Measurements from ENCODE around the gene RTRAF. TPM values are rescaled to one million over a fixed set of nuclear protein-coding genes. Genes with fewer than 3 reads are reported as not detected.
A peak's percentile ranks its signal among the peaks of the same experiment; 100 is the strongest.

Gene RTRAF
- polyA plus RNA-seq, 4 donors = 98.1 to 189 (median 127) TPM

DNA sequence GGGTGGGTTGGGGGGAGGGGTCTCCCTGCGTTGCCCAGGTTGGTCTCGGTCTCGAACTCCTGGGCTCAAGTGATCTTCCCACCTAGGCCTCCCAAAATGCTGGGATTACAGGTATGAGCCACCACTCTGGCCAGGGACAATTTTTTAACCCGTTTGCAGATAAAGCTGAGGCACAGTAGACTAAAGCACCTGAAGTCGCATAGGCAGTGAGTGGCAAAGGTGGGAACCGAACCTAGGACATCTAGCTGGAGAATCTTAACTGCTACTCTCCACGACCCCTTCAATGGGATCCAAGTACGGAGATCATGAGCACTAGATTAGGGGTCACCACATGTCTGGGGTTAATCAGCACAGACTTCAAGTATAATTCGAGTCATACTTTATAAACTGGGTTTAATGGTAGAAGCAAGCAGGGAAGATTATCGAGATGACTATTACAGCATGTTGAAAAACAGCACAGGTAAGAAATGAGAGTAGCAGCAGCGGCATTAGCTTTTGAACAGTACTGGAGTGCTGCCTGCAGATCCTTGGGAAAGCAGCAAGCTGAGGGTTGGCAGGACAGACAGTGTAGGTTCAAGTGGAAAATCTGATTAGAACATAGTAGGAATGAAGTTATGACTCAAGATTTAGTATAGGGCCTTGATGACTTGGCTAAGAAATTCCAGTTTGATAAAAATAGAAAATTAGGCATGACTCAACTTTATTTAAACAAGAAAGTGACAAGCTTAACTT lies 55.6 kb downstream of the RTRAF start:
- no peaks in the 10 kb centered on the region for H3K27me3 ChIP-seq (ENCODE audit: control insufficient read depth in 3 of 3, insufficient read depth in 3 of 3, low read length in 3 of 3)
- H3K9me3 ChIP-seq (ENCODE audit: control insufficient read depth in 2 of 2, insufficient read depth in 1 of 2, low read depth in 1 of 2, low read length in 1 of 2) = no peaks in the 10 kb centered on the region
- H3K36me3 ChIP-seq (ENCODE audit: control insufficient read depth in 3 of 3, insufficient read depth in 2 of 3, low read depth in 1 of 3, low read length in 3 of 3) = peaks cover 0 to 3% (median 0%) of the 10 kb centered on the region in 3 donors
- peaks cover 0 to 7% (median 0%) of the 10 kb centered on the region in 3 donors for H3K4me1 ChIP-seq (ENCODE audit: control insufficient read depth in 3 of 3, insufficient read depth in 2 of 3, low read depth in 1 of 3, low read length in 2 of 3)
- peak overlapping the region in 1 of 3 donors; percentile 19 for H3K27ac ChIP-seq (ENCODE audit: low read depth in 1 of 3, low read length in 2 of 3)
- 78 to 93% (median 91%) methylated on average over 11 of the region's 11 CpGs for WGBS, 3 donors
- DNase-seq = no peak
- H3K4me3 ChIP-seq (ENCODE audit: low read depth in 1 of 3, low read length in 3 of 3) = no peak overlapping the region
- FAIRE-seq = no peak

DNA sequence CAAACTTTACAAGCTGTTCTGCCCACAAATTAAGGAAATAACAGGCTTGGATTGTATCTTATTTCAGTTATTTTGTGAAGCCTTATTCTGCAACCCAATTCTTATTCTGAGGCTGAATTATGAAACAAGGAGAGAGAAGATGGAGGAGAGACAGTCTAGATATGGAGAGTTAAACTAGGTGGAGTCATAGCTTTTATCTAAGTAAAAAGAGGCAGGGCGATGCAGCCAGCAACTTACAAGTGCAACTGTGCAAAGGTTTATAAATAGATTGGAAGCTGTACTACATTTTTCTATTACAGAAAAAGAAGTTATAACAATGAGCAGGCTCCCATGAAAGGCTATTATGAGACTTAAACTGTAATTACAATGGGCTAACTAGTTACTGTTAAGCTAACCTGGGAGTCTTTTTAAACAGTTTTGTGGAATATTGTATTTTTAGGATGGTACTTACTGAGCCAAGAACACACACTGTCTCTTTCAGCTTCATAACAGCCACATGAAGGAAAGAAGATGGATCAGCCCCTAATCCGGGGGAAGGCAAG lies 57.1 kb downstream of the RTRAF start:
- DNase-seq = no peak
- 53 to 82% (median 60%) methylated on average over 2 of the region's 2 CpGs for WGBS, 3 donors
- H3K27me3 ChIP-seq (ENCODE audit: control insufficient read depth in 3 of 3, insufficient read depth in 3 of 3, low read length in 3 of 3) = no peaks in the 10 kb centered on the region
- H3K36me3 ChIP-seq (ENCODE audit: control insufficient read depth in 3 of 3, insufficient read depth in 2 of 3, low read depth in 1 of 3, low read length in 3 of 3) = peaks cover 0 to 3% (median 0%) of the 10 kb centered on the region in 3 donors
- FAIRE-seq = no peak
- H3K27ac ChIP-seq (ENCODE audit: low read depth in 1 of 3, low read length in 2 of 3) = no peak overlapping the region
- H3K4me1 ChIP-seq (ENCODE audit: control insufficient read depth in 3 of 3, insufficient read depth in 2 of 3, low read depth in 1 of 3, low read length in 2 of 3) = peaks cover 0 to 12% (median 0%) of the 10 kb centered on the region in 3 donors
- H3K4me3 ChIP-seq (ENCODE audit: low read depth in 1 of 3, low read length in 3 of 3) = no peak overlapping the region
- no peaks in the 10 kb centered on the region for H3K9me3 ChIP-seq (ENCODE audit: control insufficient read depth in 2 of 2, insufficient read depth in 1 of 2, low read depth in 1 of 2, low read length in 1 of 2)

GRCh38 chr14:52048116-52048515 lies 58.8 kb downstream of the RTRAF start:
- no peak overlapping the region for H3K4me3 ChIP-seq (ENCODE audit: low read depth in 1 of 3, low read length in 3 of 3)
- H3K27me3 ChIP-seq (ENCODE audit: control insufficient read depth in 3 of 3, insufficient read depth in 3 of 3, low read length in 3 of 3) = no peaks in the 10 kb centered on the region
- H3K27ac ChIP-seq (ENCODE audit: low read depth in 1 of 3, low read length in 2 of 3) = no peak overlapping the region
- DNase-seq (no peak), FAIRE-seq (no peak)
- WGBS, 3 donors = 89 to 92% (median 90%) methylated on average over 10 of the region's 10 CpGs
- H3K36me3 ChIP-seq (ENCODE audit: control insufficient read depth in 3 of 3, insufficient read depth in 2 of 3, low read depth in 1 of 3, low read length in 3 of 3) = no peaks in the 10 kb centered on the region
- no peaks in the 10 kb centered on the region for H3K9me3 ChIP-seq (ENCODE audit: control insufficient read depth in 2 of 2, insufficient read depth in 1 of 2, low read depth in 1 of 2, low read length in 1 of 2)
- peaks cover 0 to 12% (median 2%) of the 10 kb centered on the region in 3 donors for H3K4me1 ChIP-seq (ENCODE audit: control insufficient read depth in 3 of 3, insufficient read depth in 2 of 3, low read depth in 1 of 3, low read length in 2 of 3)

GRCh38 chr14:52048641-52049204 lies 59.4 kb downstream of the RTRAF start:
- FAIRE-seq (no peak), DNase-seq (no peak)
- Histone ChIP-seq H3K9me3 (ENCODE audit: control insufficient read depth in 2 of 2, insufficient read depth in 1 of 2, low read depth in 1 of 2, low read length in 1 of 2) (no peaks in the 10 kb centered on the region), H3K36me3 (ENCODE audit: control insufficient read depth in 3 of 3, insufficient read depth in 2 of 3, low read depth in 1 of 3, low read length in 3 of 3) (no peaks in the 10 kb centered on the region), H3K4me1 (ENCODE audit: control insufficient read depth in 3 of 3, insufficient read depth in 2 of 3, low read depth in 1 of 3, low read length in 2 of 3) (peaks cover 0 to 10% (median 2%) of the 10 kb centered on the region in 3 donors), H3K27me3 (ENCODE audit: control insufficient read depth in 3 of 3, insufficient read depth in 3 of 3, low read length in 3 of 3) (no peaks in the 10 kb centered on the region), H3K4me3 (ENCODE audit: low read depth in 1 of 3, low read length in 3 of 3) (no peak overlapping the region), H3K27ac (ENCODE audit: low read depth in 1 of 3, low read length in 2 of 3) (no peak overlapping the region)
- 74 to 80% (median 78%) methylated on average over 3 of the region's 3 CpGs for WGBS, 3 donors

DNA sequence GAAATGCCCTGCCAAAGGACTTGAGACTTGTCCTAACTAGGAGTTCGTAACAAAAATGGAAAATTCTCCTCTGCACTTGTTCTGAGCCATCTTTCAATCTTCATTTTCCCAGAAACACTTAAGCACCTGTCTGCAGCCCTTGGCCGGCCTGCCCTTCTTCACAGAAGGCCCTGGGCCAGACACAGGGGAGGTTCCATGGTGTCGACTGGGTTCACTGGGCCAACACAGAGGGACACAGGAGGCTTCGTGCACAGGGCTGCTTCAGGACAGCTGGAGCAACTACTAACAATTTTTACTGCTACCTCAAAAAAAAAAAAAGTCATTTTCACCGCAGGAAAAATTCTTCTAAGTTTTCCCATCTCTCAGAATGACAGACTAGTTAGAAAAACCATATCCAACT lies 59.9 kb downstream of the RTRAF start:
- DNase-seq (no peak), FAIRE-seq (no peak)
- Histone ChIP-seq H3K36me3 (ENCODE audit: control insufficient read depth in 3 of 3, insufficient read depth in 2 of 3, low read depth in 1 of 3, low read length in 3 of 3) (no peaks in the 10 kb centered on the region), H3K27me3 (ENCODE audit: control insufficient read depth in 3 of 3, insufficient read depth in 3 of 3, low read length in 3 of 3) (no peaks in the 10 kb centered on the region), H3K4me3 (ENCODE audit: low read depth in 1 of 3, low read length in 3 of 3) (no peak overlapping the region), H3K27ac (ENCODE audit: low read depth in 1 of 3, low read length in 2 of 3) (no peak overlapping the region), H3K4me1 (ENCODE audit: control insufficient read depth in 3 of 3, insufficient read depth in 2 of 3, low read depth in 1 of 3, low read length in 2 of 3) (peaks cover 0 to 8% (median 2%) of the 10 kb centered on the region in 3 donors), H3K9me3 (ENCODE audit: control insufficient read depth in 2 of 2, insufficient read depth in 1 of 2, low read depth in 1 of 2, low read length in 1 of 2) (no peaks in the 10 kb centered on the region)
- 81 to 93% (median 85%) methylated on average over 5 of the region's 5 CpGs for WGBS, 3 donors

DNA sequence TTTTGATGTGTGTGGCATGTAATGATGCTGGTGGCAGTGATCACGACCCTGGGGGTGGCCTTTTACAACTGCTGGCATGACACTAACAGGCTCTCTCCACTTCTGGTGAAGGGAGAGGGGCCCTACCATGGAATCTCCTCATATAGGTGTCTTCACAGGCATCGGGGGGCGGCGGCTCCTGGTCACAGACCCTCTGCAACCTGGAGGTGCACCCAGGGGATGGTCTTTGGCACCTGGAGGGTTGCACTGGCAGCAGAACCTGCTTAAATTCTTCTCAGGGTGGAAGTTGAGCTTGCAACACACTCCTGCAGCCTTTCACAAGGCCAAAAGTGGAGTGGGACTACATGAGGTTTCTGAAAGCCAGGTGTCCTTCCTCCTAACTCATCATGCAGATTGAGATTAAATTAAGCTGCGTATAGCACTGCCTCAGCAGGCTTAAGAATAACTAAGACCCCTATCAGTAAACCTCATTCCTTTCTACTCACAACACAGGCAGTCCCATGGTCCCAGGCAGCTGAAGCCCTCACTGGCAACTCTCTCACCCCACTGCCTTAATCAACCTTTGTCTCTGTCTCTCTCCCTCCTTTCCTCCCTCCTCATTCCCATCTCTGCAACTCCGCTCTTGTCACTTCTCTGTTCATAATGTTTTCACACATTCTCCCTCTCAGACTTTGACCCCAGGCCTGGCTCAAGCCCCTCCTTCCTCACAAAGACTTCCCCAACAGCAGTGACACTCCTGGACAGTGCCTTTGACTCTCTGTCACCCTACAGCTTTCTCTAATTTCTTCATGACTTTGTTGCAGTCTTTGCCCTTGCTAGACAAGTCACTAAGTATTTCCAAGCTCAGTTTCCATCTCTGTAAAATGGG lies 60.6 kb downstream of the RTRAF start:
- no peak for FAIRE-seq
- H3K4me1 ChIP-seq (ENCODE audit: control insufficient read depth in 3 of 3, insufficient read depth in 2 of 3, low read depth in 1 of 3, low read length in 2 of 3) = peaks cover 0 to 8% (median 2%) of the 10 kb centered on the region in 3 donors

GRCh38 chr14:52051251-52051650 lies 61.9 kb downstream of the RTRAF start:
- Histone ChIP-seq H3K36me3 (ENCODE audit: control insufficient read depth in 3 of 3, insufficient read depth in 2 of 3, low read depth in 1 of 3, low read length in 3 of 3) (no peaks in the 10 kb centered on the region), H3K27ac (ENCODE audit: low read depth in 1 of 3, low read length in 2 of 3) (no peak overlapping the region), H3K27me3 (ENCODE audit: control insufficient read depth in 3 of 3, insufficient read depth in 3 of 3, low read length in 3 of 3) (no peaks in the 10 kb centered on the region), H3K4me3 (ENCODE audit: low read depth in 1 of 3, low read length in 3 of 3) (no peak overlapping the region), H3K9me3 (ENCODE audit: control insufficient read depth in 2 of 2, insufficient read depth in 1 of 2, low read depth in 1 of 2, low read length in 1 of 2) (no peaks in the 10 kb centered on the region), H3K4me1 (ENCODE audit: control insufficient read depth in 3 of 3, insufficient read depth in 2 of 3, low read depth in 1 of 3, low read length in 2 of 3) (peaks cover 0 to 8% (median 2%) of the 10 kb centered on the region in 3 donors)
- DNase-seq = no peak
- no peak for FAIRE-seq
- WGBS, 3 donors = 76 to 94% (median 79%) methylated on average over 3 of the region's 3 CpGs

More for the DNA sequence above, 60.6 kb downstream of the RTRAF start:
- 57 to 70% (median 58%) methylated on average over 6 of the region's 6 CpGs for WGBS, 3 donors
- H3K36me3 ChIP-seq (ENCODE audit: control insufficient read depth in 3 of 3, insufficient read depth in 2 of 3, low read depth in 1 of 3, low read length in 3 of 3) = no peaks in the 10 kb centered on the region
- DNase-seq = peak; percentile 4 to 62
- no peak overlapping the region for H3K27ac ChIP-seq (ENCODE audit: low read depth in 1 of 3, low read length in 2 of 3)
- H3K27me3 ChIP-seq (ENCODE audit: control insufficient read depth in 3 of 3, insufficient read depth in 3 of 3, low read length in 3 of 3) = no peaks in the 10 kb centered on the region
- no peak overlapping the region for H3K4me3 ChIP-seq (ENCODE audit: low read depth in 1 of 3, low read length in 3 of 3)
- H3K9me3 ChIP-seq (ENCODE audit: control insufficient read depth in 2 of 2, insufficient read depth in 1 of 2, low read depth in 1 of 2, low read length in 1 of 2) = no peaks in the 10 kb centered on the region

DNA sequence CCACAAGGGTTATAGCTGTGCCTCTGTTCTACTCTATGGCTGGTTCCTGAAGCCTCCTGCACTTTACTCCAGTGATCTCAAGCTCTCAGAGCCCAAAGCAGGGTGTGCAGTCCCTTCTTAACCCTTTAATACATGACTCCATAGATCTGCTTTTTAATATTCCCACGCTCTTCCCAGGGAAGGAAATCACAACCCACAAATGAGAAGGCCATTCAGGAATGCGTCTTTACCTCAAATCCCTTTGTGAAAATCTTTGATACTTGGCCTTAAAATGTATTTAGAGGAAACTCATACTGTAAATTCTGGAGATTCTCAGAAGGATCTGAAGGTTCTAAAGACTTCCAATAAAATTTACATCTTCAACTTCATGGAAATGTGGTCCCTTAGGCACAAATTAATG lies 62.5 kb downstream of the RTRAF start:
- no peak for DNase-seq
- Histone ChIP-seq H3K4me1 (ENCODE audit: control insufficient read depth in 3 of 3, insufficient read depth in 2 of 3, low read depth in 1 of 3, low read length in 2 of 3) (peaks cover 0 to 8% (median 2%) of the 10 kb centered on the region in 3 donors), H3K9me3 (ENCODE audit: control insufficient read depth in 2 of 2, insufficient read depth in 1 of 2, low read depth in 1 of 2, low read length in 1 of 2) (no peaks in the 10 kb centered on the region), H3K27me3 (ENCODE audit: control insufficient read depth in 3 of 3, insufficient read depth in 3 of 3, low read length in 3 of 3) (no peaks in the 10 kb centered on the region), H3K36me3 (ENCODE audit: control insufficient read depth in 3 of 3, insufficient read depth in 2 of 3, low read depth in 1 of 3, low read length in 3 of 3) (no peaks in the 10 kb centered on the region), H3K27ac (ENCODE audit: low read depth in 1 of 3, low read length in 2 of 3) (no peak overlapping the region), H3K4me3 (ENCODE audit: low read depth in 1 of 3, low read length in 3 of 3) (no peak overlapping the region)
- no peak for FAIRE-seq
- WGBS, 3 donors = 46 to 67% (median 52%) methylated on average over 2 of the region's 2 CpGs

All from small intestine (tissue), 7 donors.